GM19397 (cell line): ENCODE results near the gene NFIA.

ENCODE experiments used
- ATAC-seq: cut with Tn5 transposase; IDR thresholded peaks from one replicate; pipeline ENCODE4 v1.9.1; 2021; ENCODE audit warnings: mild to moderate bottlenecking, moderate library complexity; ENCODE audit not compliant: unreplicated experiment

Gene NFIA

DNA sequence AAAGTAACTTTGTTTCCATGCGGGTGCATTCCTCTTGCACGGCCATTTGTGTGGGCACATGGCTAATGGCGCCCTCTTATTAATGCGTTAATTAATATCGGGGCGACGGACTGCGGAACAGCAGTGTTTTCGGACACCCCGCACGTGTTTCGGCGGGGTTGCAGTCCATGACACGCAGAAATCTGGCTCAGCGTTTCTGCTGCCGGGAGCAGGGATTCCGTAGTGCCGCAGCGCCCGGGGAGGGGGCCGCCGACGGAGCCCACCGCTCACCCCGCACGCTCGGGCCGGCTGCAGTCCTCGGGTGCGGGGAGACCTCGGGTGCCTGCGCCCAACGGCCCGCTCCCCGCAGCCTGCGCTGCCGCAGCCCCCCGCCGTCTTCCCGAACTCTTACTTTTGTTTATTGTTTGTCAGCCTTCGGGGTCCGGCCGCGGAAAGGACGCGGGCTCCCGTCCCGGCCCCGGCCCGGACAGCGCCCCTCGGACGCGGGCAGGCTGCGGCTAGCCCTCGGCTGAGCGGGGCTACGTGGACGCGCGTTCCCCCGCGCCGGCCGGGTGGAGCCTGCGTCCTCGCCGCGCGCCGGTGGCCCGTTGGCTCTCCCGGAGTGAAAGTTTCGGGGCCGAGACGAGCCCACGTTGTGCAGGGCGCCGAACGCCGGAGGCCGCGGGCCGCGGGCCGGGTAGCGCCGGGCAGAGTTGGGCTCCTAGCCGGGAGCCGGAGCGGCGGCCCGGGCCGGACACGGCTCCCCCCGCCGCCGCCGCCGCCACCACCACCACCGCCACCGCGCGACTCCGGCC, 849 bp downstream of the NFIA start:
- ATAC-seq = no peak

DNA sequence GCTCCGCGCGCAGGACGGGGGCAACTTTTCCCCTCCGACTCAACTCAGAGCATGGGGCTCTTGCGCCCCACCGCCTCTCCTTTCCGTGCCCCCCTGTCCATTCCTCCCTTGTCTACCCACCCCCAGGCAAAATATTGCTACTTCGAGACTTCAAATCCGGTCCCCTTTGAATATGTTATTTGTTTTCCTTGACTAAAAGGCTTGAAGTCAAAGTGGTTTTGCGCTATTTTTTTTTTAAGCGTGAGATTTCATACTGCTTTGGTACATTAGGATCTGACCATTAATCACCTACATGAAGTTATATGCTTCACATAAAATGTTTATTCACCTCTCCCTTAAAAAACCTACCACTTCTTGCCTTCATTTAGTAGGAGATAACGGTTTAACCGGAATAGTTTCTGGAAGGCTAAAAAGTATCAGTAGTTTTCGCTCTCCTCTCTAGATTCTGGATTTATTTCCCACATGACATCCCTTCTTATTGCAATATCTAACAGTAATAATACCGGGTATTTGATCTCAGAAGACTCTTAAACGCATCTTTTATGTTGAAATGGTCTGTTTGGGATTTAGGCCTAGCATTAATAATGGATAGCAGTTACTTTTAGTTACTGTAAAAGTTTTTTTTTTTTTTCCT, 1.6 kb downstream of the NFIA start:
- ATAC-seq = no peak

DNA sequence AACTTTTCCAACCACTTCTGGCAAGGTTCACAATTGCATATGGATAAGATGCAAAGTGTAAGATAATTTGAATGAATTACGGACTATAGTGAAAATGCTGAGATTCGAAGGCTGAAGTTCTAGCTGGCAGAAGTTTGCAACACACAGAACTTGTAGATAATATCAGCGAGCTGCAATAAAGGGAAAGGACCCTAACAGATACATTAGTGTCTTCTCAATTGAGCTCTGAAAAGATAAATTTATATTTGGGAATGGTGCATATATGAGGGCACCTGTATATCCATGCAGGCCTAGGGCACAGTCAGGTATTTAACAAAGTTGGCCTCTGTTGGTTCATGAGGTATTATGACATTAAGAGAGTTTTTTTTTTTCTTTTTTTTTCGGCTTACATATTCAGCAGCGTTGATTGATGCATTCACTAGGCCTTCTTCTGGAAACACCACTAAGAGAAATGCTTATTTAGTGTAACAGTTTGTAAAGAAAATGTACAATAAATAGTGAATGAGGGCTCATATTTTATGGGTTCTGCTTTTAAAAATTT, 2.2 kb downstream of the NFIA start:
- ATAC-seq = no peak

DNA sequence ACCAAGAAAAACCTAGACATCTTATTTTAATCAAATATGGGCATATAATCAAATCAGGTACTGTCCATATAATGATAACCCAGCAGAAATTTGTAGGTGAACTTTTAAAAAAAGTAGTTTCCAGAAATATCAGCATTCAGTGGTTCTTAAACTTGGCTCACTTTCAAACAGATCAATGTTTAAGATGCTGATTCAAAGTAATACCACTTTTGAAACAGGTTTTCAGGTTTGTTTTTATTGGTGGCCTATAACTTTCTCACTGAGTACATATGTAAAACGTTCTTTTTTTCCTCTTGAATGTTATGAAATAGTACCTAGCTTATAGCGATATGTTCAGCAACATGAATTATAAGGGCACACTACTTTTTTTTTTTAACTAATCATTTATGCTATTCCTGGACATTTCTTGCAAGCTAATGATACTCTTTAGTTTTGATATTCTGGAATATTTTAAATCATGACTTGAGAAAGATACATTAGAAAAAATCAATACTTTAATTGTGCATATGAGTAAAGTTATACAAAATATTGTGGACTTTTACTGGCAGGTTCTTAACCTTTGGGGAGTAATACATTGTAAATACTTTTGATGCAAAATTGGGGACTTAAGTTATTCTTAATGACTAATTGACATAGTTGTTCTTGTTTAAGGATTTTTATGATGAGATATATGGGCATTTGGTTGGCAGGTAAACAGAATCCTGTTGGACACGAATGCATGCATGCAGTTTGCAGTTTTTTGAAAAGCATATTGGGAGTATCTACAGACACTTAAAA, 3.0 kb downstream of the NFIA start:
- ATAC-seq = no peak

DNA sequence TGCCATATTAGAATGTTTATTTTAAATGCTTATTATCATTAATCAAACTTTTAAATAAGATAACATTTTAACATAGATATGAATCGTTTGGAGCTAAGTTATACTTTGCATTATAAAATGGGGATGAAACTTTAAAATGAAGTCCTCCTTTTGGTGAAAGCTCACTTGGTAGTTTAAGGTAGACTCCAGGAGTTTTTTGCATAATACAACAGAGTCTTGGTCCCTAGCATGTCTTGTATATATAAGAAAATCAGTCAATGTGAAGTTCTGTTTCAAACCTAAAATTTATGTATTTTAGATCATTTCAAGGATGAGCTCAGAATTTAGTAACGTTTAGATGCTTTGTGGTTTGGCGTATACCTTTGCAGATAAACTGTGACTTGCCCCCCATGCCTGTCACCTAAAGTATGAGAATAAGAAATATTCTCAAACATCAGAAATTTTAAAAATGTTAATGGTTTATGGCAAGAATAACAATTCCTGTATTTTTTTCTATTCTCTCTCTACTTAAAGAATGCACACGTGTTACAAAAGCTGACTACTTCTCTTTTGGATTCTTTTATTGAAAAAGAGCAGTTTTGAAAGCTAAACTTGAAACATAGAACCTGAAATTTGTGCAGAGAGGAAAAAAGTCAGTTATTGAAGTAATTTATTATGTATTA, 3.8 kb downstream of the NFIA start:
- ATAC-seq = no peak

DNA sequence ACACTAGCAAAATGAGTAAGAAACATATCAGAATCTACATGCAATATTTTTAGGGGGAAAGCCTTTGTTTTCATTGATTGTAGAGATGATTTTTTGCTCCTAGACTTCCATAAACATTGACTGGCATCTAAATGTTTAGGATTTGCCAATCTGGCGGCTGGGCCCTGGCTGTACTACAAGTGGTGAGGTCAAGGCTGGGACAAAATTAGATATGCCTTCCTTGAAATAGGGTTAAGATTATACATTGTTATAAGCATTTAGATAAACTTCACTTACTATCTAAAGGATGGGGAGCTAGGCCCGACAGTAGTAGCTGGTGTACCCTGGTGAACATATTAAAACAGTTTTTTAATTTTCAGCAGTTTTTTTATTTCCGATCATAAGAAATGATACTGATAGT, 5.2 kb downstream of the NFIA start:
- no peak for ATAC-seq

DNA sequence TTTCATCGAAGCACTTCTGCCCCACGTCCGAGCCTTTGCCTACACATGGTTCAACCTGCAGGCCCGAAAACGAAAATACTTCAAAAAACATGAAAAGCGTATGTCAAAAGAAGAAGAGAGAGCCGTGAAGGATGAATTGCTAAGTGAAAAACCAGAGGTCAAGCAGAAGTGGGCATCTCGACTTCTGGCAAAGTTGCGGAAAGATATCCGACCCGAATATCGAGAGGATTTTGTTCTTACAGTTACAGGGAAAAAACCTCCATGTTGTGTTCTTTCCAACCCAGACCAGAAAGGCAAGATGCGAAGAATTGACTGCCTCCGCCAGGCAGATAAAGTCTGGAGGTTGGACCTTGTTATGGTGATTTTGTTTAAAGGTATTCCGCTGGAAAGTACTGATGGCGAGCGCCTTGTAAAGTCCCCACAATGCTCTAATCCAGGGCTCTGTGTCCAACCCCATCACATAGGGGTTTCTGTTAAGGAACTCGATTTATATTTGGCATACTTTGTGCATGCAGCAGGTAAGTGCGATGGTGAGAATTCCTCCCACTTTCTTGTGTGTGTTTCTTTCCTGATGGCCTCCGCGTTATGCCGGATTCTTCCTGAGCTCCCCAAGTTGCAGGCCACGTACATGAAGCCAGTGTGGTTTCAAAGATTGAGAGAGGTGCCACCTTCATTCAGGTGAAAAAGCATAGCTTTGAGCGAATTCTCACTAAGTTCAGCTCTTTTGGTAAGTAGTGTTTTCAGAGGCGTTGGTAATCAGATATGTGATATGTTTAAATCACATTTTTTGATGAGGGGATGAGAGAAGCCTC, 6.0 kb downstream of the NFIA start:
- ATAC-seq = no peak

DNA sequence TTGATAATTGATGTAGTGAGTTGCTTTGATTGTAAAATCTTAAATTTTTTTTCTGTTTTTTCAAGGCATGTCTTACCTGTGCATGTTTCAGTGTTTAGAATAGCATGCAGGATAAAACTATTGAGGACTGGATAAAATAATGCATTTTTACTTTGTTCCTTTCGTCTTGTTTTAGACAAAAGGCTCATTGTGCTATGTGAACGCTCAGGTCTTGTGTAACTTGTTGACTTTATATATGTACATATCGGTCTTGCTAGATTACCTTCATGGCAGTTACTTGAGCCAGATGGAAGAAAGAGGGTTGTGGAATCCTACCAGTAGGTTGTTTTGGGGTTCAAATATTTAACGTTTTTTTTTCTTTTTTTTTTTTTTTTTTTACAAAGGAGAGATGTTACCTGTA, 7.0 kb downstream of the NFIA start:
- no peak for ATAC-seq

DNA sequence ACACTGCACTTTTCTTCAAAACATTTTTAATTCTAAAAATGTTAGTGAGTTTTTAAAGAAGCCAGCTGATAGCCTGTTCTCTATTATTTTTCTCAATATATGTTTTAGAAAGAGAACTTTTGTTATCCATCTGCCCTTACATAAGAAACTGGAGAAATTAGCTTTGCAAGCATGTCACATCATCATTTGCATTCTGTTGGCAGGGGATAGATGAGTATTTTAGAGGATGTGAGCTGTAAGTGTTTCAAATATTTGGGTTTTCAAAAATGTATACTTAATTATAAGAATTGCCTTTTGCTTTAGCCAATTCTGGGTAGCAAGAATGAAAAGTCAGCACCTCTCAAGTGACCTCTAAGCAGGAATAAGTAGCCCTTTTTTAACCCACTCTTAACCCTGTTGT, 7.4 kb downstream of the NFIA start:
- ATAC-seq = no peak

DNA sequence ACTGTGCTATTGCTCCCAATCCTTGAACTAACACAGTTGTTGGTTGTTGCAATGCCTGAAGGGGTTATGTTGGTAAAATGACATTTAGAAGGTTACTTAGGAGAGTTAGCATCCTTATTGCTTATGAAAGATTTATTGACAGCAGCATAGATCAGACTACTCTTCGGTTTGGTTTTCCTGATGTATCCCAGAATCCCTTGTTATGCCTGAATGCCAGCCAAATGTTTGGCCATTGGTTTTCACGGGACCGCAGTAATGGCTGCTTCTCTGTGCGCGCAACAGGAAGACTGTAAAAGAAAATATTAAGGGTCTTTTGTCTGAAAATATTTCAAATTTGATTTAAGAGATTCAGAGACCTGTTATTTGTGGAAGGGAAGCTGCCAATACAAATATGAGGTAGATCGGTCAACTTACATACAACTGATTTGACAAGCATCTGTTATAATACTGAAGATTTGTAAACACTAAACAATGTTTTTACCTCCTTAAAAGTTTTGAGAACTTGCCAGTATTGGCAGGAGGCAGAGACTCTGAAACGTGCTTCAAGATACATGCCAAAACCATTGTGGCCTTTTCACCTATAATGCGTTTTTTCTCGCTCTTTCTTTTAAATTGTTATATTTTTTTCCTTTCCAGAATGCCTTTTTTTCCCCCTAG, 8.3 kb downstream of the NFIA start:
- no peak for ATAC-seq

DNA sequence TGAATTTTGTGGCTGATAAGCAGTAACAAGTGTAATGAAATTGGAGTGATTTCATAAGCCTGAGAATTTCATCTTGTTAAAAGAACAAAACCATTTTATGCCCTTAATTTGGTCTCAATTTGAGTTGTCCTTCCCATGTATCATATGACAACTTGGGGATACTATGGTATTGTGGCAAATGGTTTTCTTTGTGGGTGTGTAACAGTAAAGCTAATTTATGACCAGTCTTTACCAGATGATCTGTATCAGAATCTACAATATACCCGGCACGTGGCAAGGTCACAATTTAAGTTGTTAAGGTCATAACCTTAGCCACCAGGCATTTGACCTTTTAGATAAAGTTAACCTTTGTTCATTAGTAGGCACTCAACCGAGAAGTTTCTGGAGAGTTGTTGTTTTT, 9.1 kb downstream of the NFIA start:
- ATAC-seq = no peak

DNA sequence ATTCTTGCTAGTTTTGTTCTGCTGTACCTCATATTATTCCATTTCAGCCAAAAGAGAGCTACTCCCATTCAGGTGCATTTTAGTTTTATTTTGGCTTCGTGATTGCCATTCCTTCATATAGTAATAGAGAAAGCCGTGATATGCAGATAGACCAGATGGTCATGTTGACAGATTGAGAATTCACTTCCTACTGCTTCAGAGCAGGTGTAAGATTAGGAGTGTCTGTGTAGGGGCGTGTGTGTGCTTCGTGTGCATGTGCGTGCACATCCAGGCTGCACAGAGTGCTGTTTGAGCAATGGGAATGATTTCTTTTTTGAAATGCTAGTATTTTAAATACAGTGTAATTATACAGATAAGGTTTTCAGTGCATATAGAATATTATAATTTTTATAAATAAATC, 10.3 kb downstream of the NFIA start:
- ATAC-seq = no peak

DNA sequence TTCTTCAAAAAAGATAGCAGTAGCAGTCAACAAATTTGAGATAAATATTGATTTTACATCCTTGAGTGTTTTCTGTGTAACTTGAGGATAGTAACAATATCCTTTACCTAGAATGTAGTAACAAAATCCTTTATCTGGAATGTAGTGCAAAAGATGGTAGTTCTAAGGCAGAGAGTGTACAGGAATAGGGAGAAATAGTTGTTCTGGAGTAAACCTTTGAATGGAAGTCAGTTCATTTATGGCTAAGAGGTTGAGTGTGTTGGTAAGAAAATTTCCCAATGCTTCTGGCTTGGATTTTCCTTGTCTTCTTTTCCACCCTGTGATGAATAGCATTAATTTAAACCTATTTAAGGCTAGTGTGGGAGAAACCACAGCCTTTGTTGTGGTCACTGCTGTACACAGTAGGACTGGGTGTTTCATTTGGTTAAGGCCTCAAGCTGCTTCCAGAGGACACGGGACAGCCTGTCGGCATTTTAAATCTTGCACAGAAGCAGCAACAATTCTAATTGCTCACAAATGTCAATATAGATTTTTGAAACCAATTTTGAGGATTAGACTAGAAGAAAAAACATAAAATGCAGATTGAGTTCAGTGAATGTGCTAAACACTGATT, 11.3 kb downstream of the NFIA start:
- no peak for ATAC-seq

DNA sequence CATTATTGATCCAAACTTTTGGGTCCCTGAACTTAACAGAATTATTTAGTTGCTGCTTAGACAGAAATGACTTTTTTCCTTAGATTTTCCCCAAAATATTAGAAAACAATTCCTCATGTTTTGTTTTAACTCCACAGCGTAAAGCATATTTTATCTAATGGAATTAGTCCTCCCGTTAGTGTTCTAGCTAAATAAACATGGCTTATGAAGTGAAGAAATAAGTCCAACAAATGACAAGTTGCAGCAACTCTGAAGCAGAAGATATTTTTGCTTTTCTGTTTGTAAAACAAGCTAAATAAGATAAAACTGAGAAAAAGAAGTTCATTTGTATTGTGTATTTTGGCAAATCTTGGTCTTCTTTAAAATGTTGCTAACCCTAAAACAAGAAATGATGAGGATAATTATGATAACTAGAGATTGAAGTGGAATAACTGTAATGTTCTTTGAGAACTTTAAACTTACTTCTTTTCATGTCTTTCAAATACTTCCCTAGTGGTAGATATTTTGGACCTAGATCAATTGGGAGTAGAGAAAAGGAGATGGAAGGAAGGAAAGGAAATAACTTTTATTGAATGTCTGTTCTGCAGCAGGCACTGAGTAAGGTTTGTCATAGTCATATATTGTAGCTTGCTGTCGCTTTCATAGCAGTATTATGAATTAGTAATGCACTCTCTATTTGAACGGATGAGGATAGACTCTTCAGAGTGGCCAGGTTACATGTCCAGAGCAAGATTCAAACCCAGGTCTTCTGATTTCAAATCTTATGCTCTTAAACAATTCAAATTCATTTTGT, 12.5 kb downstream of the NFIA start:
- ATAC-seq = no peak

DNA sequence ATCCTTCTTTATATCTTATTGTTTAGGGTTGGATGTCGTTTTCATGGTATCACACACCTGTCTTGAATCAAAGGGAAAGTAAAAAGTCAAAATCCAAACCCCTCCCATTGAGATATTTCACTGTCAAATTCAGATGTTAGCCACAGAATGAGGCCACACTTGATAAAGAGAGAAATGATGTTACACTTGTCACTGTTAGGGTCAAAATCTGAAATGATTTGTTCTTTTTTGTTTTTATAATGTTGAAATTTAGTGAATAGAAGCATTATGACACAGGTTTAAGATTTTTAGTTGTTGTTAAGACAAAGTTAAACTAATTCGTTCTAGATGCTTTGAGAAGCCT, 13.1 kb downstream of the NFIA start:
- ATAC-seq = no peak

DNA sequence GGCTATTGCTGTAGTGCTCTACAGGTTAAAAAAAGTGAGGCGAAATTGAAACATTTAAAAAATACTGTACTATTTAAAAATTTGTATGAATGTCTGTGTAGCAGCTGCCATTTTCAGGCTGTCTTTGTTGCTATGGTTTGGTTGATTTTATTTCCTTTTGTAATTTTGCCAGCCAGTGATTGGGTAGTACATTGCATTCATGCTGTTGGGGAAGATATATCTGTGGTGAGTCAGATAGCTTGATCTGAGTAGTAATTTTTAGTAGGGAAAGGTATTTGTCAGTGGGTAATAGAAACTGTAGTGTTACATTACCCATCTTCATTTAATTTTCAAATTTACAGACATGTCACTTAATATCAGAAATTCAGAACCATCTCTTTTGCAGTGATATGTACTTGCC, 15.0 kb downstream of the NFIA start:
- ATAC-seq = no peak

DNA sequence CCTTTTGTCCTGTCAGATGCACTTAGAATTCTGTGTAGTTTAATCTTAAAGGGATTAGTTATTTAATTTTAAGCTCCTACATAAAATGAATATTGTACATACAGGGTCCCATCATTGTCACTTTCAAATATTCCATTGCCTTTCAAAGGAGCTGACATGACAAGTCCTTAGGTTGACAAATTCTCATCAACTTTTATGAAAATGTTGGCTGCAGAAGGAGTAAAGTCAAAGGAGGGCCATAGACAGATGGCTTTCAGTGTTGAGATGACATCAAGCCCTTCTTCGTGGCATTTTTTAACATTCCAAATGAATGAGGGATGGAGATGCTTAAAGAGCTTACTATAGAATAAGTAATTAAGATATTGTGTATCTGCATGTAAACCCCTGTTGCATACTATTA, 15.4 kb downstream of the NFIA start:
- no peak for ATAC-seq

DNA sequence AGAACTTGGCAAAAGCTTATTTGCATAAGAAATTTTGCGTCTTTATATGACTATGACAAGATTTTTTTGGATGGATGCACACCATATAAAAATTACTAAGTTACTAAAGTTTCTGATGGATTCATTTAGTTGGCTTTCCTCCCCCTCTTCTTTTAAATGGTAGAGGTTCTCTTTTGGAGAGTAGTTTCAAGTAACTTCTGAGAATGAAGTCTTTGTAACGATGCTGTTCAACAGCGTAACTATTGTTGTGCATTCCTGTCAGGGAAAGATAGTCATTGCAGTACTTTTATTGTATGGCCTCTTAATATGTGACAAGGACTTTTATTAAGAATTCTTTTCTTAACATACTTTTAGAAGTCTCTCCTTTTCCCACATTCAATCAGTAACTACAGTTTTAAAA, 16.0 kb downstream of the NFIA start:
- ATAC-seq = no peak
